Measurements from ENCODE around the gene PGA4. TPM values are rescaled to one million over a fixed set of nuclear protein-coding genes. Genes with fewer than 3 reads are reported as not detected.

Gene PGA4
- total RNA-seq, 1 experiment from 2014 or later = not detected

GRCh38 chr11:61265357-61265756, 43.2 kb downstream of the PGA4 start:
- H3K36me3 ChIP-seq (ENCODE audit: insufficient read depth, low read length, poor library complexity, severe bottlenecking) = no peaks in the 10 kb centered on the region
- no peaks in the 10 kb centered on the region for H3K4me1 ChIP-seq (ENCODE audit: insufficient read depth, low read length, poor library complexity, severe bottlenecking)
- intact Hi-C loops (cut with micrococcal nuclease; ENCODE audit: unreplicated experiment) = no loop called here
- TF ChIP-seq EZH2 (IDR thresholded peaks at IDR 0.05; ENCODE audit: borderline replicate concordance, low read depth, low read length, poor library complexity, severe bottlenecking) (no peak), CTCF (conservative IDR thresholded peaks at IDR 0.05; ENCODE audit: low read depth, low read length) (no peak)
- no peaks in the 10 kb centered on the region for H3K27me3 ChIP-seq (replicated peaks; ENCODE audit: insufficient read depth, low read depth, low read length, poor library complexity)
- no TSS peak for BruUV-seq (replicated peaks)
- CTCF ChIA-PET = interaction anchor here (0.6 kb wide), 1 partner anchor 644 kb away, joined by 3 read pairs; no protein-coding TSS in a partner anchor
- no peak overlapping the region for H3K4me3 ChIP-seq (ENCODE audit: low read depth, low read length, poor library complexity, severe bottlenecking)
- no peaks in the 10 kb centered on the region for H3K9me3 ChIP-seq (ENCODE audit: low read depth, low read length, poor library complexity, severe bottlenecking)
- no peak overlapping the region for H3K27ac ChIP-seq (ENCODE audit: low read depth, low read length, poor library complexity, severe bottlenecking)
- no peak for DNase-seq (ENCODE audit: low spot score)
- POLR2A ChIA-PET (ENCODE audit: low non-redundant PET) = no interaction called here

- ChIA-PET POLR2A (ENCODE audit: low non-redundant PET) (no interaction called here), CTCF (no interaction called here)
- H3K27me3 ChIP-seq (replicated peaks; ENCODE audit: insufficient read depth, low read depth, low read length, poor library complexity) = no peaks in the 10 kb centered on the region
- no peaks in the 10 kb centered on the region for H3K4me1 ChIP-seq (ENCODE audit: insufficient read depth, low read length, poor library complexity, severe bottlenecking)
- BruUV-seq (replicated peaks) = no TSS peak
- H3K27ac ChIP-seq (ENCODE audit: low read depth, low read length, poor library complexity, severe bottlenecking) = no peak overlapping the region
- DNase-seq (ENCODE audit: low spot score) = no peak
- no peaks in the 10 kb centered on the region for H3K9me3 ChIP-seq (ENCODE audit: low read depth, low read length, poor library complexity, severe bottlenecking)
- TF ChIP-seq CTCF (conservative IDR thresholded peaks at IDR 0.05; ENCODE audit: low read depth, low read length) (no peak), EZH2 (IDR thresholded peaks at IDR 0.05; ENCODE audit: borderline replicate concordance, low read depth, low read length, poor library complexity, severe bottlenecking) (no peak)
- no peaks in the 10 kb centered on the region for H3K36me3 ChIP-seq (ENCODE audit: insufficient read depth, low read length, poor library complexity, severe bottlenecking)
- intact Hi-C loops (cut with micrococcal nuclease; ENCODE audit: unreplicated experiment) = no loop called here
- H3K4me3 ChIP-seq (ENCODE audit: low read depth, low read length, poor library complexity, severe bottlenecking) = no peak overlapping the region
Observed at GRCh38 chr11:61266602-61267001, 44.5 kb downstream of the PGA4 start.

GRCh38 chr11:61267437-61267841, 45.3 kb downstream of the PGA4 start:
- DNase-seq (ENCODE audit: low spot score) = no peak
- TF ChIP-seq EZH2 (IDR thresholded peaks at IDR 0.05; ENCODE audit: borderline replicate concordance, low read depth, low read length, poor library complexity, severe bottlenecking) (no peak), CTCF (conservative IDR thresholded peaks at IDR 0.05; ENCODE audit: low read depth, low read length) (no peak)
- H3K9me3 ChIP-seq (ENCODE audit: low read depth, low read length, poor library complexity, severe bottlenecking) = no peaks in the 10 kb centered on the region
- no peak overlapping the region for H3K27ac ChIP-seq (ENCODE audit: low read depth, low read length, poor library complexity, severe bottlenecking)
- intact Hi-C loops (cut with micrococcal nuclease; ENCODE audit: unreplicated experiment) = no loop called here
- ChIA-PET CTCF (no interaction called here), POLR2A (ENCODE audit: low non-redundant PET) (no interaction called here)
- no peaks in the 10 kb centered on the region for H3K4me1 ChIP-seq (ENCODE audit: insufficient read depth, low read length, poor library complexity, severe bottlenecking)
- no peak overlapping the region for H3K4me3 ChIP-seq (ENCODE audit: low read depth, low read length, poor library complexity, severe bottlenecking)
- BruUV-seq (replicated peaks) = no TSS peak
- H3K36me3 ChIP-seq (ENCODE audit: insufficient read depth, low read length, poor library complexity, severe bottlenecking) = no peaks in the 10 kb centered on the region
- H3K27me3 ChIP-seq (replicated peaks; ENCODE audit: insufficient read depth, low read depth, low read length, poor library complexity) = no peaks in the 10 kb centered on the region

Measured in A673 (cell line).